GM11168 (cell line): ENCODE measurements around the gene ST7.
"Not testable (repeated sequence)": the region's sequence is repeated elsewhere in the genome, so short reads cannot be mapped to it uniquely, and the experiment has no call there.

Source experiments
- in situ Hi-C: fragments of 300-500 bp; cut with MboI; formaldehyde crosslinking; loops from one replicate; pipeline ENCODE4 v1.12.0; 2022; ENCODE audit warnings: low sequenced_read_pairs; ENCODE audit not compliant: unreplicated experiment

The ST7 gene

DNA sequence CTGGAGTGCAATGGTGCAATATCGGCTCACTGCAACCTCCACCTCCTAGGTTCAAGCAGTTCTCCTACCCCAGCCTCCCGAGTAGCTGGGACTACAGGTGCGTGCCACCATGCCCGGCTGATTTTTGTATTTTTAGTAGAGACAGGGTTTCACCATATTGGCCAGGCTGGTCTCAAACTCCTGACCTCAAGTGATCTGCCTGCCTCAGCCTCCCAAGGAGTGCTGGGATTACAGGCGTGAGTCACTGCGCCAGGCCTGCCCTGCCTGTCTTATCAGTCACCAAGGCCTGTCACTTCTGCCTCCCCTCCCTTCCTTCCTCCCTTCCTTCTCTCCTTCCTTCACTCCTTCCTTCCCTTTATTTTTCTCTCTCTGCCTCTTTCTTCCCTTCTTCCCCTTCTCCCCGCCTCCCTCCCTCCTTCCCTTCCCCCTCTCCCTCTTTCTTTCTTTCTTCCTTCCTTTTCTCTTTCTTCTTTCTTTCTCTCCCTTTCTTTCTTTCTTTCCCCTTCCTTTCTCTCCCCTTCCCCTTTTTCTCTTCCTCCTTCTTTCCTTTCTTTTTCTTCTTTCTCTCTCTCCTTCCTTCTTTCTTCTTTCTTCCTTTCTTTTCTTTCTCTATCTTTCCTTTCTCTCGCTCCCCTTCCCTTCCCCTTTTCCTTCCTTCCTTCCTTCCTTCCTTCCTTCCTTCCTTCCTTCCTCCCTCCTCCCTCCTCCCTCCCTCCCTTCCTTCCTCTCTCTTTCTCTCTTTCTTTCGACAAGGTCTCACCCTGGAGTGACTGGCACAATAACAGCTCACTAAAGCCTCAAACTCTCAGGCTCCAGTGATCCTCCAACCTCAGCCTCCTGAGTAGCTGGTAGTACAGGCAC is 3.1 kb upstream of the ST7 start:
- in situ Hi-C loops, result no loop called here

DNA sequence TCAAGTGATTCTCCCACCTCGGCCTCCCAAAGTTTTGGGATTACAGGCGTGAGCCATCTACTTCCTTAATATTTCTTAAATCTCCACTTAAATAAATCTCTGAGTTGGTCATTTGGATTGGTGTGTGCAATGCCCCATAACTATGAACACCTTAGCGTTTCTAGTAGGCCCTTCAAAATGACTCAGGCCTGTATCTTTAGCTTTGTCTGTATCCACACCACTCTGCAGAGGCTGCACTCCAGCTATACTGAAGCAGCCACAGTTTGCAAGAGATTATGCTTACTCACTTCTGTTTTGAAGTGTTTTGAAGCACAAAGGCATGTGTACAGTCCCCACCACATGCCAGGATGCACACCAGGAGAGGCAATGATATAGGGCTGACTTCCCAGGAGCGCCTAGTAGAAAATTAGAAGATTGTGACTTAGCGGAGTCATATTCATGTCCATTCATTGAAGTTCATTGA is 2.4 kb upstream of the ST7 start:
- in situ Hi-C loops, result no loop called here

GRCh38 chr7:116951366-116952292 is 1.7 kb upstream of the ST7 start:
- in situ Hi-C loops, result no loop called here

DNA sequence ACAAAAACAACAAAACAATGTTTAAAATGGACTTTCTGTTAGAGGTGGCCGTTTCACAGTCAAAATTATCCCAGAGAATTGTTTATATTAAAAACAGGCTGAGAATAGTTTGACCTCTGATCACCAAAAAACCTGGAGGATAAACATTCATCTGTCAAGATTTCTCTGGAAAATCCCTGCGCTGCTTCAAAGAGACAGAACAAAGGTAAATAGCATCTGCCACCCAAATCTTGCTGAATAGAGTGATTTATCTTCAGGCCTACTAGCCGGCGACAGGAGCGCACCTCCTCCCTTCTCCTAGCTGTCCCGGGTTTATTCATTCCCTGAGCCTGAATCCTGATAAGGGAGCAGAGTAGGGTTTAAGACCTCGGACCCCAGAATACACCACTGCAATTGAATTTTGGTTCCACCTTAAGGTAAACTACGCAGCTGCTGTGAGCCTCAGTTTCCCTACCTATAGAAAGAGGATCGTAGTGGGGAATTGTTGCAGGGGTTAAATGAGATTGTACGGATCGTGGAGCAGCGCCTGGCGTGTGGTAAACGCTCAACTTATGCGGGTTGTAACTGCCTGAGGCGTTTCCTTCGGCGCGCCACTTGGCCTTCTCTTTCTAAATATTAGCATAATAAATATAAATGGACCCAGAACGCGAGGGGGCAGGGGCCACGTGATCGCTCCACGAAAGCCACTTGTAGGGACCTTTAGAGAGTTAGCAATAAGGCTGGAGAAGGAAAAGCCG is 498 bp upstream of the ST7 start:
- in situ Hi-C loops, result no loop called here

DNA sequence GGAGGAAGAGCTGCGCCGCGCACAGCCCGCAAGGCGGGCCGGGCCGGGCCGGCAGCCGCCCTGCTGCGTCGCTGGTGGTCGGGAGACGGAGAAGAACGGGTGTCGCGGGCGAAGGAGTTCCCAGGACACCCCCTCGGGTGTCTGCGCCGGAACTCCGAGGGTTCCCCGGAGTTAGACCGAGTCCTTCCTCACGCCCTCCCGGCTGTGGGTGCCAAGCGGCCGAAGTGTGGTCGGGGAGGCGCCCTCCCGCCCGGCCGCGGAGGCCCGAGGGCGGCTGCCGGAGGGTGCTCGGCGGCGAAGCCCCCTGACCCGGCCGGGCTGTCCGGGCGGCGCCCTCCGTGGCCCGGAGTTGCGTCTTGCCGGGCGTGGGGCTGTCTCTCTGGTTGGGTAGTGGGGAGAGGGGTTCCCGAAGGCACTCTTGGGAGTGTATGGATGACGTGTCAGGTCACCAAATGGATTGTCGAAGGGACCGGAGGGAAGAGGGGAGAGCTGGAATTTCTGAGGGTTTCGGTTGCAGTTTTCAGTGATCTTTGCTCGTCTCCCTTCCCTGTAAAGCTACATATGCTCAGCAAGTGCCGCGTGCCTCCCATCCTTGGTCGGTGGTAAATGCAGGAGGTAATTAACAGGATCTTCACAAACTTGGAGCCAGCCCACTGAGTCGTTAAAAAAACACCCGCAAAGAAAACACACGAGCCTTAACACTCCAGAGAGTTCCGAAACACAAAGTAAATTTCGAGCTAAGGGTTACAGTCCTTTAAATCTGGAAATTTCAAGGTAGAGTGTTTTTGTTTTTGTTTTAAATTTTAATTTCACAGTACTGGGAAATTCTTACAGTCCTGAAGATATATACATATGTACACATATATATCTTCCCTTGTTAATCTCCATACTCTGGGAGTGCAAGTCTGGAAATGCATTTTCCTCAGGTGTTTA is 871 bp downstream of the ST7 start:
- in situ Hi-C loops, result no loop called here

DNA sequence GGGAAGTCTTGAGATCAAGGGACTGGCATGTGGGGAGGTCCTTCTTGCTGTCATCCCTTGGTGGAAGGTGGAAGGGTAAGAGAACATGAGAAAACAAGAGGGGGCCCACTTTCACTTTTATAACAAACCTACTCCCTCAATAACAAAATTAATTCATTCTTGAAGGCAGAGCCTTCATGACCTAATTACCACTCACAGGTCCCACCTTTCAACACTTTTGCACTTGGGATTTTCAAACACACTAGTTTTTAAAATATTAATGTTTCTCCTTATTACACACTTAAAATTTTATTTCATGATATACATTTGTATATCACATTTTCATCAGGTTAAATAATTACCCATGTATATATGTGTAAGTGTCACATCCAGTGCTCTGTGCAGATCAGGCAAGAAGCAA is 2.0 kb downstream of the ST7 start:
- in situ Hi-C loops, result no loop called here

GRCh38 chr7:116955801-116956476 is 2.6 kb downstream of the ST7 start:
- in situ Hi-C loops, result no loop called here

DNA sequence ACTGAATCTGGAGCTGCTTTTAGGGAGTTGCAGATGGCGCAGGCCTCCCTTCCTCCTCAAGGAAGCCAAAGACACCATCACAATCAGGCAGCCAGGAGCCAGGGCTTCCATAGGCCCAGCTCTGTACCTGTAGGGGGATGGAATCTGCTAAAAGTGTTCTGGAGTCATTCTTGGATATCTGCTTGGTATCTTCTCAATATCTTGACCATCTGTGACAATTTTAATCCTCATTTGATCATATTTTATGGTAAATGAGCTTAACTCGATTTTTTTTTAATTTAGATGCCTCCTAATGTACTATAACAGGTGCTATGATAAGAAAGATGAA is 3.1 kb downstream of the ST7 start:
- in situ Hi-C loops, result no loop called here

GRCh38 chr7:116957874-116958273 is 4.6 kb downstream of the ST7 start:
- in situ Hi-C loops, result no loop called here

DNA sequence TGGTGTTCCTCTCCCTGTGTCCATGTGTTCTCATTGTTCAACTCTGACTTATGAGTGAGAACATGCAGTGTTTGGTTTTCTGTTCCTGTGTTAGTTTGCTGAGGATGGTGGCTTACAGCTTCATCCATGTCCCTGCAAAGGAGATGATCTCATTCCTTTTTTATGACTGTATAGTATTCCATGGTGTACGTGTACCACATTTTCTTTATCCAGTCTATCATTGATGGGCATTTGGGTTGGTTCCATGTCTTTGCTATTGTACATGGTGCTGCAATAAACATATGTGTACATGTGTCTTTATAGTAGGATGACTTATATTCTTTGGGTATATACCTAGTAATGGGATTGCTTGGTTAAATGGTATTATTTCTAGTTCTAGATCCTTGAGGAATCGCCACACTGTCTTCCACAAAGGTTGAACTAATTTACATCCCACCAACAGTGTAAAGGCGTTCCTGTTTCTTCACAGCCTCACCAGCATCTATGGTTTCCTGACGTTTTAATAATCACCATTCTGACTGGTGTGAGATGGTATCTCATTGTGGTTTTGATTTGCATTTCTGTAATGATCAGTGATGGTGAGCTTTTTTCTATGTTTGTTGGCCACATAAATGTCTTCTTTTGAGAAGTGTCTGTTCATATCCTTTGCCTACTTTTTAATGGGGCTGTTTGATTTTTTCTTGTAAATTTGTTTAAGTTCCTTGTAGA is 8.8 kb downstream of the ST7 start:
- in situ Hi-C loops, result not testable (repeated sequence)

GRCh38 chr7:116963234-116963633 is 9.9 kb downstream of the ST7 start:
- in situ Hi-C loops, result no loop called here

DNA sequence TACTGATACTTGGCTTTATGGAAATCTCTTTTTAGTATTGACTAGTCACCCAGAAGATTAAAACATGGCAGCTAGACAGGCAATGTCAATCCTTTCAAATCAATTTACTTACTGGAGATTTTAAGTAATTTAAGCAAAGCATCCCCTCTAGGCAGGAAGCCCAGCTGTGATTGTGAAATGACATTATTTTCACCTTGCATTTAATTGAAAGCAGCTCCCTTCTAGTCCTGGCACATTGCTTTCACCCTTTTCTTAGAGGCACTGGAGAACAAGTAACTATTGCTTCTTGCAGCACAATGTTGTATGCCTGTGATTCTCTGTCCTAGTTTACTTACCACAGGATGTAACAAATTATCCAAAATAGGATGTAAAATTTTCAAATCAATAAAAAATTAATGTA is 13.3 kb downstream of the ST7 start:
- in situ Hi-C loops, result no loop called here

DNA sequence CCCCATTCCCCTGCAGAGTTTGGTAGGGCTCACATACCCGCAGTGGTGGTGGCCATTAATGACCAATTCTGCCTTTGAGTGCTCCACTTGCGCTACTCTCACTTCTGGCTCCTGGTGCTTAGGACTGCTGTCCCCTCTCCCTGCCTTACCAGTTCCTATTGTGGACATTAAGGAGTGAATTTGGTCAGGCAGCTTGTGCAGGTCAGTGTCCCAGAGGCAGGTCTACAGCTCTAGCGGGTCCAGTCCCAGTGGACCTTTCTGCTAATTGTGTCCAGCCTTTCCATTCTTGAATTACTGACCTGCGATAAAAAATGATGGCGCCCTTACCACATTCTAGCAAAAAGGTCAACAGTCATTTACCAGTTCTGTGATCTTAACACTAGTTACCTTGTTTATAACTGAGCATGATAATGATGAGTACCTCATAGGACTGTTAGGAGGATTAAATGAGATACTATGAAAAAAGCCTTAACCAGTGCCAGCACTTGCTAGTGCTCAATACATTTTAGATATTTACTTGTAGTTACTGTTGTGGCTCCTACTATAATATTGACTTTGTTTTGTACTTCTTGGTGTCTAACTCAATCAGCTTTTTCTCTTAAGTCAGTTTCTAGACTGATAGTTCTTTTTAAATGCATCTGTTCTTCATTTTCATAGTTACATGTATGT is 14.1 kb downstream of the ST7 start:
- in situ Hi-C loops, result no loop called here

DNA sequence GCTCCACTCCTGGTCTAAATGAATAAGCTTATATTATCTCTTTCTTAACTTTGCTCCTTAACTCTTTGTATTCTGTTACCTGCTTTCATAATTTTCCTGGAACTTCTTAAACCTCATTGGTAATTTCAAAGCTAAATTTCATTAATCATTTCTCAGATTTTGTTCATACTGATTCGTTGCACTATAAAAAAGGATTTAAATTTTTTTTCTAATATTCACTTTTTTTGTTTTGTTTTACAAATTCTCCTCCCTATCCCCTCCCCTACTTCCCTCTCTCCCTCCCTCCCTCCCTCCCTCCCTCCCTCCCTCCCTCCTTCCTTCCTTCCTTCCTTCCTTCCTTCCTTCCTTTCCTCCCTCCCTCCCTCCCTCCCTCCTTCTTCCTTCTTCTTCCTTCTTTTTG is 14.7 kb downstream of the ST7 start:
- in situ Hi-C loops, result no loop called here

GRCh38 chr7:116968631-116969030 is 15.3 kb downstream of the ST7 start:
- in situ Hi-C loops, result no loop called here

GRCh38 chr7:116969371-116969902 is 16.1 kb downstream of the ST7 start:
- in situ Hi-C loops, result no loop called here

GRCh38 chr7:116970238-116970910 is 17.1 kb downstream of the ST7 start:
- in situ Hi-C loops, result no loop called here
